K562 (cell line): ENCODE measurements around the gene TMBIM4. TPM values are rescaled to one million over a fixed set of nuclear protein-coding genes. Genes with fewer than 3 reads are reported as not detected.

Experiments
- CBFA2T3 ChIP-seq: fragments of 450-650 bp; IDR thresholded peaks from 2 replicates; pipeline ENCODE4 v1.6.1; 2017
- GTF2F1 ChIP-seq: IDR thresholded peaks from 2 replicates; pipeline ENCODE4 v1.6.1; 2011; ENCODE audit warnings: low read depth, low read length, improper control_type of control experiment
- polyA plus RNA-seq, 8 experiments: library from polyadenylated mRNA; depleted of rRNA in 4 of 8; stranded (reverse) in 5 of 8; unstranded in 3 of 8; fragments of >200 nt; fragmentation: Nextera tagmentation in 2 of 8; fragmentation: Illumina TruSeq in 1 of 8; extraction: Ambion mirVana in 2 of 8; extraction: Trizol in 1 of 8; gene quantifications; 2 replicates each; pipeline versions ENCODE4 v1.2.1 to v1.2.3, GENCODE V29; 2011 to 2014; ENCODE audit warnings: inconsistent platforms in 1 of 8, missing spikeins in 1 of 8
- total RNA-seq, 7 experiments: library from RNA; depleted of rRNA in 6 of 7; stranded (reverse); fragments of >200 nt in 6 of 7; fragmentation: Illumina TruSeq in 2 of 7; extraction: Trizol in 2 of 7; gene quantifications; 2 replicates each; pipeline versions ENCODE4 v1.2.1 to v1.2.3, GENCODE V29; 2011 to 2021; ENCODE audit warnings: low replicate concordance in 1 of 7
- TF ChIP-seq, protein P1 (sequence below), 2 experiments: fragments of 450-650 bp; formaldehyde crosslinking in 1 of 2; IDR thresholded peaks; 2 replicates each; pipeline versions ENCODE4 v1.4.0 to v1.6.1; 2014 to 2020; ENCODE audit warnings: mild to moderate bottlenecking in 2 of 2, borderline replicate concordance in 1 of 2, low read depth in 1 of 2
- TF ChIP-seq, protein P2 (sequence below): IDR thresholded peaks from 2 replicates; pipeline ENCODE4 v1.6.1; 2014; ENCODE audit warnings: antibody characterized with exemption
- TF ChIP-seq, protein P3 (sequence below): sonication (generic); formaldehyde crosslinking; IDR thresholded peaks from 2 replicates; pipeline ENCODE4 v1.4.0; 2020; ENCODE audit warnings: mild to moderate bottlenecking, missing genetic modification reagents

The TMBIM4 gene
- total and polyA plus RNA-seq, 9 of the 15 experiments (the other 6 are each of a cell fraction or from before 2014, with no cell fraction given) = 18.6 to 272 (median 50.0) TPM

DNA sequence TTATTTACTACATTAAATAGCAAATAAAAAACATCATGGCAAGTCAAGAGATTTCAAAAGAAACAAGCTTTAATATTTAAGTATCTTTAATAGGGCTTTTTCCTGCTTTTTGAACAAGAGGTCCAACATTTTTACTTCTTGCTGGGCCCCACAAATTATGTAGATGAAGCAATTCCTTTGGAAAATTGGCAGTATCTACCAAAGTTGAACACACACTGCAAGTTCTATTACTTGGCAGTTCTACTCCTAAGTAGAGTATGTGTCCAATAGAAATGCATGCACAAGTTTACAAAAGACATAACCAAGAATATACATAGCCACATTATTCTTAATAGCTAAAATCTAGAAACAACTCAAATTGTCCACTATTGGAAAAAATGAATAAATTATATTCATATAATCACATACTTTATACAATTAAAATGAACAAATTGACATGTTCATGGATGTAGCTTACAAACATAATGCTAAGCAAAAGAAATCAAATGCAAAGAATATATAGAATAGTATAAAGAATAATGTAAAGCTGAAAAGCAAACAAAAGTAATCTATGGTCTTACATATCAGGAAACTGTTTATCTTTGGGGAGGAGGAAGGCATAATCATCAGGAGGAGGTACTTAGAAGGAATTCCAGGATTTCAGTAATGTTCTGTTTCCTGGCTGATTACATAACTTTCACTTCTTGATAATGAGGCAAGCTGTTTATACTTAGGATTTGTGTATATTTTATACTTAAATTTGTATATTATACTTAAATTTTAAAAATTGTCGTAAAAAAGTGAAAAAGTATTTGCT is 6.5 kb upstream of the TMBIM4 start (continued):
- TF ChIP-seq, protein P1, sequence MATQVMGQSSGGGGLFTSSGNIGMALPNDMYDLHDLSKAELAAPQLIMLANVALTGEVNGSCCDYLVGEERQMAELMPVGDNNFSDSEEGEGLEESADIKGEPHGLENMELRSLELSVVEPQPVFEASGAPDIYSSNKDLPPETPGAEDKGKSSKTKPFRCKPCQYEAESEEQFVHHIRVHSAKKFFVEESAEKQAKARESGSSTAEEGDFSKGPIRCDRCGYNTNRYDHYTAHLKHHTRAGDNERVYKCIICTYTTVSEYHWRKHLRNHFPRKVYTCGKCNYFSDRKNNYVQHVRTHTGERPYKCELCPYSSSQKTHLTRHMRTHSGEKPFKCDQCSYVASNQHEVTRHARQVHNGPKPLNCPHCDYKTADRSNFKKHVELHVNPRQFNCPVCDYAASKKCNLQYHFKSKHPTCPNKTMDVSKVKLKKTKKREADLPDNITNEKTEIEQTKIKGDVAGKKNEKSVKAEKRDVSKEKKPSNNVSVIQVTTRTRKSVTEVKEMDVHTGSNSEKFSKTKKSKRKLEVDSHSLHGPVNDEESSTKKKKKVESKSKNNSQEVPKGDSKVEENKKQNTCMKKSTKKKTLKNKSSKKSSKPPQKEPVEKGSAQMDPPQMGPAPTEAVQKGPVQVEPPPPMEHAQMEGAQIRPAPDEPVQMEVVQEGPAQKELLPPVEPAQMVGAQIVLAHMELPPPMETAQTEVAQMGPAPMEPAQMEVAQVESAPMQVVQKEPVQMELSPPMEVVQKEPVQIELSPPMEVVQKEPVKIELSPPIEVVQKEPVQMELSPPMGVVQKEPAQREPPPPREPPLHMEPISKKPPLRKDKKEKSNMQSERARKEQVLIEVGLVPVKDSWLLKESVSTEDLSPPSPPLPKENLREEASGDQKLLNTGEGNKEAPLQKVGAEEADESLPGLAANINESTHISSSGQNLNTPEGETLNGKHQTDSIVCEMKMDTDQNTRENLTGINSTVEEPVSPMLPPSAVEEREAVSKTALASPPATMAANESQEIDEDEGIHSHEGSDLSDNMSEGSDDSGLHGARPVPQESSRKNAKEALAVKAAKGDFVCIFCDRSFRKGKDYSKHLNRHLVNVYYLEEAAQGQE (IDR thresholded peaks at IDR 0.05; ENCODE audit: borderline replicate concordance) = no peak
- TF ChIP-seq, protein P1 (CRISPR knock-in tag; IDR thresholded peaks at IDR 0.05; ENCODE audit: low read depth) = no peak
- TF ChIP-seq, protein P2, sequence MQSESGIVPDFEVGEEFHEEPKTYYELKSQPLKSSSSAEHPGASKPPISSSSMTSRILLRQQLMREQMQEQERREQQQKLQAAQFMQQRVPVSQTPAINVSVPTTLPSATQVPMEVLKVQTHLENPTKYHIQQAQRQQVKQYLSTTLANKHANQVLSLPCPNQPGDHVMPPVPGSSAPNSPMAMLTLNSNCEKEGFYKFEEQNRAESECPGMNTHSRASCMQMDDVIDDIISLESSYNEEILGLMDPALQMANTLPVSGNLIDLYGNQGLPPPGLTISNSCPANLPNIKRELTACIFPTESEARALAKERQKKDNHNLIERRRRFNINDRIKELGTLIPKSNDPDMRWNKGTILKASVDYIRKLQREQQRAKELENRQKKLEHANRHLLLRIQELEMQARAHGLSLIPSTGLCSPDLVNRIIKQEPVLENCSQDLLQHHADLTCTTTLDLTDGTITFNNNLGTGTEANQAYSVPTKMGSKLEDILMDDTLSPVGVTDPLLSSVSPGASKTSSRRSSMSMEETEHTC = no peak
- TF ChIP-seq, protein P3, sequence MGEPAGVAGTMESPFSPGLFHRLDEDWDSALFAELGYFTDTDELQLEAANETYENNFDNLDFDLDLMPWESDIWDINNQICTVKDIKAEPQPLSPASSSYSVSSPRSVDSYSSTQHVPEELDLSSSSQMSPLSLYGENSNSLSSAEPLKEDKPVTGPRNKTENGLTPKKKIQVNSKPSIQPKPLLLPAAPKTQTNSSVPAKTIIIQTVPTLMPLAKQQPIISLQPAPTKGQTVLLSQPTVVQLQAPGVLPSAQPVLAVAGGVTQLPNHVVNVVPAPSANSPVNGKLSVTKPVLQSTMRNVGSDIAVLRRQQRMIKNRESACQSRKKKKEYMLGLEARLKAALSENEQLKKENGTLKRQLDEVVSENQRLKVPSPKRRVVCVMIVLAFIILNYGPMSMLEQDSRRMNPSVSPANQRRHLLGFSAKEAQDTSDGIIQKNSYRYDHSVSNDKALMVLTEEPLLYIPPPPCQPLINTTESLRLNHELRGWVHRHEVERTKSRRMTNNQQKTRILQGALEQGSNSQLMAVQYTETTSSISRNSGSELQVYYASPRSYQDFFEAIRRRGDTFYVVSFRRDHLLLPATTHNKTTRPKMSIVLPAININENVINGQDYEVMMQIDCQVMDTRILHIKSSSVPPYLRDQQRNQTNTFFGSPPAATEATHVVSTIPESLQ = no peak
- TF ChIP-seq CBFA2T3 (no peak), GTF2F1 (no peak)
